Stimulated activated CD8-positive, alpha-beta memory T cell treated with anti-CD3 and anti-CD28 coated beads, Interleukin-7, amount 100 ng/mL, for 48 hours (primary cell): ENCODE measurements around the gene KRTAP15-1.

ENCODE experiments used
- DNase-seq, 2 donors: peaks; one replicate each; pipeline ENCODE4 v3.0.0-alpha.2; 2020; ENCODE audit warnings: low read depth in 1 of 2; ENCODE audit errors: extremely low read depth in 1 of 2

The KRTAP15-1 gene

GRCh38 chr21:30439975-30440374 lies at the start of gene KRTAP15-1:
Gene KRTAP15-1, plus strand, starts transcription at chr21:30440275. Its CDS starts 53 bp downstream, at chr21:30440328.
- no peak for DNase-seq

- DNase-seq, result no peak
These were observed 48.5 kb upstream of the KRTAP15-1 start for GRCh38 chr21:30391492-30392025.

GRCh38 chr21:30395731-30396130 lies 44.3 kb upstream of the KRTAP15-1 start, which contains the start of gene KRTAP13-1:
Gene KRTAP13-1, plus strand, starts transcription at chr21:30396031. Its CDS starts 56 bp downstream, at chr21:30396087.
- DNase-seq, result no peak

- DNase-seq, result no peak
These were observed 31.1 kb upstream of the KRTAP15-1 start for GRCh38 chr21:30408782-30409494.

GRCh38 chr21:30415993-30416392 lies 24.1 kb upstream of the KRTAP15-1 start:
- DNase-seq, result no peak

GRCh38 chr21:30425826-30426225 lies 14.2 kb upstream of the KRTAP15-1 start, which contains the start of gene KRTAP13-3:
Gene KRTAP13-3, minus strand, starts transcription at chr21:30425926. Its CDS starts 14 bp downstream, at chr21:30425912.
- DNase-seq, result no peak

GRCh38 chr21:30426731-30427130 lies 13.3 kb upstream of the KRTAP15-1 start:
- no peak for DNase-seq

- DNase-seq, result no peak
These were observed 9.9 kb upstream of the KRTAP15-1 start, which contains the start of gene KRTAP13-4 for GRCh38 chr21:30430170-30430655. Gene KRTAP13-4, plus strand, starts transcription at chr21:30430220. Its CDS starts 56 bp downstream, at chr21:30430276.

- DNase-seq, result peak in 1 of 2 donors; percentile 4
These were observed 5.9 kb upstream of the KRTAP15-1 start for GRCh38 chr21:30434033-30434631.

GRCh38 chr21:30437010-30437565 lies 3.0 kb upstream of the KRTAP15-1 start:
- DNase-seq, result no peak

GRCh38 chr21:30443226-30443625 lies 3.2 kb downstream of the KRTAP15-1 start:
- no peak for DNase-seq

- no peak for DNase-seq
These were observed 4.1 kb downstream of the KRTAP15-1 start for GRCh38 chr21:30444204-30444603.

- no peak for DNase-seq
These were observed 7.0 kb downstream of the KRTAP15-1 start for GRCh38 chr21:30447056-30447455.

- DNase-seq, result no peak
These were observed 8.4 kb downstream of the KRTAP15-1 start for GRCh38 chr21:30448514-30448913.

GRCh38 chr21:30463713-30464112 lies 23.6 kb downstream of the KRTAP15-1 start:
- no peak for DNase-seq

- no peak for DNase-seq
These were observed 29.0 kb downstream of the KRTAP15-1 start for GRCh38 chr21:30468900-30469714.

GRCh38 chr21:30478004-30478403 lies 37.9 kb downstream of the KRTAP15-1 start:
- no peak for DNase-seq

- no peak for DNase-seq
These were observed 39.2 kb downstream of the KRTAP15-1 start for GRCh38 chr21:30479259-30479658.

- DNase-seq, result no peak
These were observed 40.1 kb downstream of the KRTAP15-1 start, which contains the start of gene KRTAP19-1 for GRCh38 chr21:30480145-30480544. Gene KRTAP19-1, minus strand, starts transcription at chr21:30480367. Its CDS starts 50 bp downstream, at chr21:30480317.

GRCh38 chr21:30482130-30482529 lies 42.1 kb downstream of the KRTAP15-1 start:
- DNase-seq, result no peak
